HG02885 (cell line): Measurements from ENCODE around the gene SERPINC1.
A peak's percentile ranks its signal among the peaks of the same experiment; 100 is the strongest.
"Not testable (repeated sequence)": the region's sequence is repeated elsewhere in the genome, so short reads cannot be mapped to it uniquely, and the experiment has no call there.

ENCODE experiments used
- ATAC-seq: cut with Tn5 transposase; IDR thresholded peaks from one replicate; pipeline ENCODE4 v1.9.1; 2021; ENCODE audit warnings: mild to moderate bottlenecking; ENCODE audit not compliant: unreplicated experiment, poor library complexity

SERPINC1 gene

GRCh38 chr1:173894189-173894588, 22.9 kb downstream of the SERPINC1 start:
- no peak for ATAC-seq

- ATAC-seq, result no peak
Measured at GRCh38 chr1:173893611-173894010, 23.5 kb downstream of the SERPINC1 start.

GRCh38 chr1:173889885-173890284, 27.2 kb downstream of the SERPINC1 start:
- no peak for ATAC-seq

- no peak for ATAC-seq
Measured at GRCh38 chr1:173888749-173889148, 28.4 kb downstream of the SERPINC1 start.

GRCh38 chr1:173887627-173888026, 29.5 kb downstream of the SERPINC1 start:
- no peak for ATAC-seq

- ATAC-seq, result no peak
Measured at GRCh38 chr1:173886746-173887611, 30.1 kb downstream of the SERPINC1 start.

- no peak for ATAC-seq
Measured at GRCh38 chr1:173884701-173885100, 32.4 kb downstream of the SERPINC1 start.

- not testable (repeated sequence) for ATAC-seq
Measured at GRCh38 chr1:173881117-173881516, 36.0 kb downstream of the SERPINC1 start.

GRCh38 chr1:173878251-173878650, 38.9 kb downstream of the SERPINC1 start:
- ATAC-seq, result no peak

GRCh38 chr1:173876732-173877131, 40.4 kb downstream of the SERPINC1 start:
- ATAC-seq, result no peak

- no peak for ATAC-seq
Measured at GRCh38 chr1:173871500-173871899, 45.6 kb downstream of the SERPINC1 start.

- no peak for ATAC-seq
Measured at GRCh38 chr1:173871091-173871490, 46.0 kb downstream of the SERPINC1 start.

- ATAC-seq, result peak; percentile 25
Measured at GRCh38 chr1:173870252-173871075, 46.7 kb downstream of the SERPINC1 start.

- no peak for ATAC-seq
Measured at GRCh38 chr1:173869021-173869359, 48.1 kb downstream of the SERPINC1 start.

- peak; percentile 61 for ATAC-seq
Measured at GRCh38 chr1:173868266-173869020, 48.7 kb downstream of the SERPINC1 start, which contains the start of gene ZBTB37. TSS of gene ZBTB37 (plus strand) at chr1:173868380. CDS start at chr1:173870226, 1,846 bp downstream.

- ATAC-seq, result peak; percentile 72
Measured at GRCh38 chr1:173867753-173868265, 49.3 kb downstream of the SERPINC1 start, which contains the start of gene GAS5. TSS of gene GAS5 (minus strand) at chr1:173867989.

GRCh38 chr1:173867141-173867752, 49.9 kb downstream of the SERPINC1 start:
- no peak for ATAC-seq

GRCh38 chr1:173866413-173867115, 50.6 kb downstream of the SERPINC1 start:
- no peak for ATAC-seq

GRCh38 chr1:173865468-173866164, 51.5 kb downstream of the SERPINC1 start:
- no peak for ATAC-seq
